ENCODE data around the gene SSNA1.

SSNA1 gene

GRCh38 chr9:137182836-137183235, 5.6 kb upstream of the SSNA1 start:
- no peak for DNase-seq (ENCODE audit: low read depth)
- no peak overlapping the region for H3K4me3 ChIP-seq (ENCODE audit: low read length)
- TF ChIP-seq CTCF (conservative IDR thresholded peaks at IDR 0.05; ENCODE audit: low read depth, low read length) = no peak

- no peak for DNase-seq (ENCODE audit: low read depth)
- no peak for TF ChIP-seq CTCF (conservative IDR thresholded peaks at IDR 0.05; ENCODE audit: low read depth, low read length)
- no peak overlapping the region for H3K4me3 ChIP-seq (ENCODE audit: low read length)
Observed at GRCh38 chr9:137183980-137184595, 4.4 kb upstream of the SSNA1 start.

DNA sequence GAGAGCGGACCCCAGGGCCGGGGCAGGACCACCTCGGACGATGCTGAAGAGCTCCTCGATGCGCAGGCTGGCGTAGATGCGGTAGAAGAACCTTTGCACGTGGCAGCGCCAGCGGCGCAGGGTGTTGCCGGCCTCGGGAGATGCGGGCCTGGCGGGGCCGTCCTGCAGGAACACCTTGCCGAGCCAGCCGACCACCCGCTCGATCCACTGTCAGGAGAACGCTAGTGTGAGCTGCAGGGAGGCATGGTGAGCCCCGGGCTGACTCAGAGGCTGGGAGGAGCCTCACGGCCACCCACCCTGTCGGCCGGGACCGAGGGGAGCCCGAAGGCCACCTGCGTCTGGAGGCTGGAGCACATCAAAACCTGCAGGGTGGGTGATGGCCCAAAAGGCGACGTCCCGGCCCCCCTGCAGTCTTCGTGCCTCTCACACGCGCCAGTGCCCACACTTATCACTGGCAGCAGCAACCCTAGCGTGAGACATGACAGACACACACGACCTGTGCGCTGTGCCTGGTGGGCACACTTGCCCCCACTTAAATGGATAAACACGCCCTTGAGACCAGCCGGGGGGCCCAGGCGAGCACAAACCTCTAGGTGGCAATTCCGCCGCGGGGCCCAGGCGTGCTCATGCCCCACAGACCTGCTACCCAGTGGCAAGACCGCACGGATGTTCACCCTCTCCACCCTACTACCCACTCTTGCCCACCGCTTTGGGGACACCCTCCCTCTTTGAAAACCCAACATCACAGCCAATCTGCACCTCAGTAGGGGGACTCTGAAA, 3.4 kb upstream of the SSNA1 start:
- no peak overlapping the region for H3K4me3 ChIP-seq (ENCODE audit: low read length)
- no peak for TF ChIP-seq CTCF (conservative IDR thresholded peaks at IDR 0.05; ENCODE audit: low read depth, low read length)
- DNase-seq (ENCODE audit: low read depth) = no peak

- DNase-seq (ENCODE audit: low read depth) = no peak
- no peak for TF ChIP-seq CTCF (conservative IDR thresholded peaks at IDR 0.05; ENCODE audit: low read depth, low read length)
- H3K4me3 ChIP-seq (ENCODE audit: low read length) = no peak overlapping the region
Observed at GRCh38 chr9:137185921-137186320, 2.6 kb upstream of the SSNA1 start.

GRCh38 chr9:137186385-137186784, 2.1 kb upstream of the SSNA1 start:
- H3K4me3 ChIP-seq (ENCODE audit: low read length) = no peak overlapping the region
- no peak for TF ChIP-seq CTCF (conservative IDR thresholded peaks at IDR 0.05; ENCODE audit: low read depth, low read length)
- DNase-seq (ENCODE audit: low read depth) = no peak

DNA sequence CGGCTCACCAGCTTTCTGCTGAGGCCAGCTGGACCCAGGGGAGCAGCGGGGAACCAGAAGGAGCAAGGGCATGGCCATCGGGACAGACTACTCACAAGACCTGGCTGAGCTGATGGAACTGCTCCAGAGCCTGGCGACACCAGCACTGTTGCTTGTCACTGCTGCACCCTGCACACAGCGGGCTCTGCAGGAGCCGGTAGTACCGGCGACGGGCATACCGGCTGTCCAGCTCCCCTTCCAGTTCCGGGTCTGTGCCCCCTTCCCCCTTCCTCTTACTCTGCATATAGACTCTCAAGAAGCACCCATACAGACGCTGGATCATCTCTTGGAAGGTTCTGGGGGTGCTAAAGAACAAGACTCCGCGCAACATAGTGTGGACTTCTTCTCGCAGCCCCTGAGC, 1.1 kb upstream of the SSNA1 start:
- peak overlapping the region; percentile 87 for H3K4me3 ChIP-seq (ENCODE audit: low read length)
- no peak for DNase-seq (ENCODE audit: low read depth)
- TF ChIP-seq CTCF (conservative IDR thresholded peaks at IDR 0.05; ENCODE audit: low read depth, low read length) = no peak

- DNase-seq (ENCODE audit: low read depth) = no peak
- peak overlapping the region; percentile 87 for H3K4me3 ChIP-seq (ENCODE audit: low read length)
- no peak for TF ChIP-seq CTCF (conservative IDR thresholded peaks at IDR 0.05; ENCODE audit: low read depth, low read length)
Observed at GRCh38 chr9:137188086-137188489, 388 bp upstream of the SSNA1 start.

Measured in retinal pigment epithelial cell (primary cell).